ENCODE results near the gene COG4.
"Not testable (repeated sequence)": the region's sequence is repeated elsewhere in the genome, so short reads cannot be mapped to it uniquely, and the experiment has no call there.

COG4 gene

GRCh38 chr16:70453892-70454221, 69.5 kb downstream of the COG4 start:
- FAIRE-seq, result no peak

GRCh38 chr16:70453117-70453891, 70.0 kb downstream of the COG4 start:
- no peak for FAIRE-seq

- not testable (repeated sequence) for FAIRE-seq
Measured at GRCh38 chr16:70451004-70451340, 72.4 kb downstream of the COG4 start.

- not testable (repeated sequence) for FAIRE-seq
Measured at GRCh38 chr16:70450142-70451003, 73.0 kb downstream of the COG4 start.

- FAIRE-seq, result no peak
Measured at GRCh38 chr16:70448075-70448474, 75.3 kb downstream of the COG4 start.

- FAIRE-seq, result no peak
Measured at GRCh38 chr16:70444249-70445063, 78.9 kb downstream of the COG4 start.

- FAIRE-seq, result no peak
Measured at GRCh38 chr16:70442344-70442743, 81.0 kb downstream of the COG4 start.

- no peak for FAIRE-seq
Measured at GRCh38 chr16:70441406-70441990, 81.9 kb downstream of the COG4 start.

- no peak for FAIRE-seq
Measured at GRCh38 chr16:70440009-70440692, 83.2 kb downstream of the COG4 start.

GRCh38 chr16:70438969-70439862, 84.1 kb downstream of the COG4 start, which contains the start of gene ST3GAL2:
Gene ST3GAL2, minus strand, starts transcription at chr16:70439100. Its CDS starts 40,570 bp downstream, at chr16:70398530.
- no peak for FAIRE-seq

GRCh38 chr16:70438585-70438968, 84.8 kb downstream of the COG4 start:
- no peak for FAIRE-seq

- FAIRE-seq, result no peak
Measured at GRCh38 chr16:70437582-70438557, 85.5 kb downstream of the COG4 start.

- FAIRE-seq, result no peak
Measured at GRCh38 chr16:70437017-70437581, 86.3 kb downstream of the COG4 start.

- no peak for FAIRE-seq
Measured at GRCh38 chr16:70434484-70435260, 88.7 kb downstream of the COG4 start.

GRCh38 chr16:70433458-70434103, 89.8 kb downstream of the COG4 start:
- FAIRE-seq, result no peak

- no peak for FAIRE-seq
Measured at GRCh38 chr16:70432723-70433457, 90.5 kb downstream of the COG4 start.

GRCh38 chr16:70432356-70432722, 91.0 kb downstream of the COG4 start:
- no peak for FAIRE-seq

All from colon (tissue), 2 donors.